Fibroblast of lung (primary cell): ENCODE data around the gene SLC38A3. TPM values are rescaled to one million over a fixed set of nuclear protein-coding genes. Genes with fewer than 3 reads are reported as not detected.

Source experiments
- DNase-seq, 2 donors: peaks; one replicate each; pipeline versions ENCODE4 v3.0.0 to v3.0.0-alpha.2; 2010; ENCODE audit warnings: low read depth in 2 of 2
- H2AFZ ChIP-seq: 2 replicates; pipeline ENCODE4 v1.5.1; 2012; ENCODE audit warnings: low read length, control low read depth, inconsistent platforms
- H3K27ac ChIP-seq: 2 replicates; pipeline ENCODE4 v1.5.1; 2011; ENCODE audit warnings: low read length, control low read depth; ENCODE audit not compliant: insufficient read depth
- H3K27me3 ChIP-seq: 2 replicates; pipeline ENCODE4 v1.5.1; 2011; ENCODE audit warnings: mild to moderate bottlenecking, low read length; ENCODE audit not compliant: control insufficient read depth, insufficient read depth
- H3K36me3 ChIP-seq: 2 replicates; pipeline ENCODE4 v1.5.1; 2011; ENCODE audit warnings: low read length; ENCODE audit not compliant: control insufficient read depth, insufficient read depth
- H3K4me1 ChIP-seq: 2 replicates; pipeline ENCODE4 v1.5.1; 2011; ENCODE audit warnings: low read length; ENCODE audit not compliant: control insufficient read depth, insufficient read depth; ENCODE audit errors: extremely low read depth
- H3K4me2 ChIP-seq: 2 replicates; pipeline ENCODE4 v1.5.1; 2011; ENCODE audit warnings: low read length, control low read depth; ENCODE audit not compliant: insufficient read depth; ENCODE audit errors: extremely low read depth
- H3K4me3 ChIP-seq, 4 experiments: fragments of 200-600 bp in 1 of 4; sonication (generic) in 1 of 4; replicated peaks in 1 of 4; 2 replicates each; pipeline ENCODE4 v1.5.1; 2011 to 2016; ENCODE audit warnings: low read length in 4 of 4, low read depth in 3 of 4, mild to moderate bottlenecking in 3 of 4, control low read depth in 2 of 4, inconsistent platforms in 1 of 4, mixed read lengths in 1 of 4; ENCODE audit not compliant: insufficient read depth in 1 of 4; ENCODE audit errors: control extremely low read depth in 1 of 4
- H3K79me2 ChIP-seq: 2 replicates; pipeline ENCODE4 v1.5.1; 2012; ENCODE audit warnings: mild to moderate bottlenecking, low read length, inconsistent platforms; ENCODE audit not compliant: control insufficient read depth, insufficient read depth
- H3K9ac ChIP-seq: 2 replicates; pipeline ENCODE4 v1.5.1; 2011; ENCODE audit warnings: mild to moderate bottlenecking, low read length, control low read depth; ENCODE audit not compliant: insufficient read depth
- H3K9me3 ChIP-seq: 2 replicates; pipeline ENCODE4 v1.5.1; 2012; ENCODE audit warnings: low read depth, low read length; ENCODE audit not compliant: control insufficient read depth, insufficient read depth
- H4K20me1 ChIP-seq: 2 replicates; pipeline ENCODE4 v1.5.1; 2011; ENCODE audit warnings: low read length; ENCODE audit not compliant: control insufficient read depth, insufficient read depth; ENCODE audit errors: extremely low read depth
- CTCF ChIP-seq, 2 donors: IDR thresholded peaks in 1 of 2; conservative IDR thresholded peaks in 1 of 2; 1 replicate in 1 of 2; 2 replicates in 1 of 2; pipeline ENCODE4 v1.5.1; 2011 to 2012; ENCODE audit warnings: low read length in 2 of 2, control low read depth in 1 of 2, inconsistent platforms in 1 of 2, low read depth in 1 of 2, mild to moderate bottlenecking in 1 of 2
- EZH2 ChIP-seq: IDR thresholded peaks from 2 replicates; pipeline ENCODE4 v1.5.1; 2012; ENCODE audit warnings: low read length, control low read depth, mild to moderate bottlenecking; ENCODE audit errors: missing control alignments
- polyA plus RNA-seq, 2 donors: library from polyadenylated mRNA; depleted of rRNA in 1 of 2; stranded (reverse) in 1 of 2; unstranded in 1 of 2; fragments of >200 nt; gene quantifications; 2 replicates each; pipeline ENCODE4 v1.2.1, GENCODE V29; 2011 to 2012; ENCODE audit warnings: missing spikeins in 1 of 2
- total RNA-seq: library from RNA; depleted of rRNA; stranded (reverse); fragments of >200 nt; gene quantifications from 2 replicates; pipeline ENCODE4 v1.2.1, GENCODE V29; 2014

SLC38A3 gene
- total and polyA plus RNA-seq, 2 donors (not counting 1 experiment from before 2014, with no cell fraction given): 0.02 TPM; not detected in 1

- Histone ChIP-seq H3K9ac (no peak overlapping the region), H3K4me2 (peak overlapping the region; percentile 7), H3K4me3 (no peak overlapping the region), H3K9me3 (no peaks in the 10 kb centered on the region), H3K79me2 (no peaks in the 10 kb centered on the region), H3K27me3 (no peaks in the 10 kb centered on the region), H3K27ac (peak overlapping the region; percentile 23), H2AFZ (no peak overlapping the region), H3K36me3 (peaks cover 2% of the 10 kb centered on the region), H4K20me1 (no peaks in the 10 kb centered on the region), H3K4me1 (peaks cover 47% of the 10 kb centered on the region)
- DNase-seq: peak in 1 of 2 donors; percentile 40
- TF ChIP-seq EZH2: no peak
- no peak for TF ChIP-seq CTCF (conservative IDR thresholded peaks at IDR 0.05 in 1 of 2, IDR thresholded peaks at IDR 0.05 in 1 of 2; ENCODE audit: low read depth in 1 of 2, low read length in 2 of 2)
Measured at GRCh38 chr3:50263478-50264382, 58.7 kb downstream of the SLC38A3 start.

GRCh38 chr3:50264383-50264963 is 59.4 kb downstream of the SLC38A3 start:
- peak overlapping the region; percentile 7 for H3K4me2 ChIP-seq
- peaks cover 2% of the 10 kb centered on the region for H3K36me3 ChIP-seq
- H3K9me3 ChIP-seq: no peaks in the 10 kb centered on the region
- H3K9ac ChIP-seq: no peak overlapping the region
- H3K4me1 ChIP-seq: peaks cover 54% of the 10 kb centered on the region
- H3K79me2 ChIP-seq: no peaks in the 10 kb centered on the region
- H4K20me1 ChIP-seq: no peaks in the 10 kb centered on the region
- DNase-seq: peak; percentile 93 to 97
- TF ChIP-seq CTCF (conservative IDR thresholded peaks at IDR 0.05 in 1 of 2, IDR thresholded peaks at IDR 0.05 in 1 of 2; ENCODE audit: low read depth in 1 of 2, low read length in 2 of 2) (no peak), EZH2 (no peak)
- peak overlapping the region; percentile 66 for H3K27ac ChIP-seq
- H3K4me3 ChIP-seq: no peak overlapping the region
- no peaks in the 10 kb centered on the region for H3K27me3 ChIP-seq
- no peak overlapping the region for H2AFZ ChIP-seq

GRCh38 chr3:50264964-50265485 is 60.0 kb downstream of the SLC38A3 start:
- no peaks in the 10 kb centered on the region for H3K27me3 ChIP-seq
- H3K79me2 ChIP-seq: no peaks in the 10 kb centered on the region
- no peak overlapping the region for H2AFZ ChIP-seq
- peaks cover 2% of the 10 kb centered on the region for H3K36me3 ChIP-seq
- no peak for DNase-seq
- H3K4me3 ChIP-seq: no peak overlapping the region
- H3K9ac ChIP-seq: no peak overlapping the region
- TF ChIP-seq CTCF (conservative IDR thresholded peaks at IDR 0.05 in 1 of 2, IDR thresholded peaks at IDR 0.05 in 1 of 2; ENCODE audit: low read depth in 1 of 2, low read length in 2 of 2) (no peak), EZH2 (no peak)
- H3K27ac ChIP-seq: peak overlapping the region; percentile 66
- no peaks in the 10 kb centered on the region for H4K20me1 ChIP-seq
- peaks cover 58% of the 10 kb centered on the region for H3K4me1 ChIP-seq
- no peaks in the 10 kb centered on the region for H3K9me3 ChIP-seq
- peak overlapping the region; percentile 48 for H3K4me2 ChIP-seq
